Psoas muscle (tissue), 8 donors: Measurements from ENCODE around the gene SEC16B. TPM values are rescaled to one million over a fixed set of nuclear protein-coding genes. Genes with fewer than 3 reads are reported as not detected.
"Not testable (repeated sequence)": the region's sequence is repeated elsewhere in the genome, so short reads cannot be mapped to it uniquely, and the experiment has no call there.

Source experiments
- ATAC-seq, 4 donors: fragments of 200-7000 bp; cut with Tn5 transposase; one replicate each; pipeline ENCODE4 v1.9.1; 2020; ENCODE audit warnings: moderate library complexity in 3 of 4, mild to moderate bottlenecking in 2 of 4
- DNase-seq, 2 donors: peaks; one replicate each; pipeline ENCODE4 v3.0.0-alpha.2; 2020
- H3K27ac ChIP-seq: fragments of 200-600 bp; one replicate; pipeline ENCODE4 v1.8.0; 2022
- H3K27me3 ChIP-seq, 3 donors: fragments of 200-600 bp in 1 of 3; one replicate each; pipeline versions ENCODE4 v1.6.1 to v1.8.0; 2013 to 2022; ENCODE audit warnings: low read length in 2 of 3, mild to moderate bottlenecking in 2 of 3, moderate library complexity in 1 of 3; ENCODE audit not compliant: insufficient read depth in 3 of 3
- H3K36me3 ChIP-seq, 2 donors: fragments of 200-600 bp in 1 of 2; one replicate each; pipeline versions ENCODE4 v1.6.1 to v1.8.0; 2013 to 2022; ENCODE audit warnings: low read depth in 1 of 2, mild to moderate bottlenecking in 1 of 2, moderate library complexity in 1 of 2; ENCODE audit not compliant: insufficient read depth in 1 of 2
- H3K4me1 ChIP-seq: fragments of 200-600 bp; one replicate; pipeline ENCODE4 v1.8.0; 2022
- H3K4me3 ChIP-seq: fragments of 200-600 bp; one replicate; pipeline ENCODE4 v1.8.0; 2022; ENCODE audit warnings: mild to moderate bottlenecking
- H3K9me3 ChIP-seq: fragments of 200-600 bp; one replicate; pipeline ENCODE4 v1.8.0; 2022
- CTCF ChIP-seq: fragments of 200-600 bp; IDR thresholded peaks from one replicate; pipeline ENCODE4 v1.8.0; 2022; ENCODE audit warnings: antibody characterized with exemption
- WGBS, 3 donors: extraction: QIAGEN DNeasy Blood & Tissue Kit; methylation state at CpG; one replicate each; pipeline versions ENCODE4 v1.1.6 to v1.1.7; 2013; 5-methylcytosine and 5-hydroxymethylcytosine counted together
- intact Hi-C, 2 donors: fragments of 100-400 bp; cut with DNase I; formaldehyde crosslinking; loops; one replicate each; pipeline versions ENCODE4 v1.11.0 to v1.14.2; 2022
- polyA plus RNA-seq, 3 donors: library from polyadenylated mRNA; stranded (reverse); fragments of 200-250 nt; gene quantifications; one replicate each; pipeline ENCODE4 v1.2.3, GENCODE V29; 2013
- total RNA-seq, 4 donors: library from RNA; stranded (reverse); fragmentation: NEBNext Ultra II Directional in 2 of 4; extraction: Animal tissue kit (Norgen Biotek cat#: 25700) in 2 of 4; gene quantifications; one replicate each; pipeline versions ENCODE4 v1.2.1 to v1.2.4, GENCODE V29; 2021 to 2023
- donor health status: healthy with polysubstance abuse.
- donor health status: DM: no; HTN: no; CAD: no; lungs with moderate emphysema.
- donor health status: Bipolar disorder and iron deficiency.
- donor health status: healthy.
- donor health status: DM: yes; HTN: yes; CAD: no.
- donor health status: DM: no; HTN: no; CAD: no.
- donor health status: DM: no; HTN: no; CAD: no.
- donor health status: DM: yes; HTN: yes; CAD: no.

The SEC16B gene
- total and polyA plus RNA-seq, 7 donors: 0.42 to 2.3 (median 0.81) TPM

GRCh38 chr1:177995369-177995768 lies 25.5 kb upstream of the SEC16B start:
- WGBS, 3 donors: 81 to 86% (median 83%) methylated on average over 5 of the region's 5 CpGs
- Histone ChIP-seq H3K36me3 (no peaks in the 10 kb centered on the region), H3K4me1 (peaks cover 38% of the 10 kb centered on the region), H3K27me3 (no peaks in the 10 kb centered on the region), H3K27ac (peak overlapping the region; percentile 13), H3K4me3 (no peak overlapping the region), H3K9me3 (no peaks in the 10 kb centered on the region)
- ATAC-seq (no peak), DNase-seq (no peak)
- no peak for TF ChIP-seq CTCF
- intact Hi-C loops: no loop called here

GRCh38 chr1:177986281-177986680 lies 16.4 kb upstream of the SEC16B start:
- not testable (repeated sequence) for H3K27ac ChIP-seq, H3K4me3 ChIP-seq, H3K9me3 ChIP-seq, H3K36me3 ChIP-seq, H3K27me3 ChIP-seq, ATAC-seq, DNase-seq, H3K4me1 ChIP-seq
- WGBS, 3 donors: 85 to 87% (median 85%) methylated on average over 5 of the region's 5 CpGs
- intact Hi-C loops: loop anchor here in 1 of 2 donors (10.0 kb wide), 1 partner anchor 49 kb away; no protein-coding TSS in a partner anchor

- DNase-seq (no peak), ATAC-seq (no peak)
- H3K4me1 ChIP-seq: no peaks in the 10 kb centered on the region
- H3K27ac ChIP-seq: no peak overlapping the region
- intact Hi-C loops: loop anchor here in 1 of 2 donors (10.0 kb wide), 1 partner anchor 50 kb away; no protein-coding TSS in a partner anchor
- H3K9me3 ChIP-seq: peaks cover 1% of the 10 kb centered on the region
- no peaks in the 10 kb centered on the region for H3K36me3 ChIP-seq
- no peak overlapping the region for H3K4me3 ChIP-seq
- WGBS, 3 donors: 100% methylated on average over 1 of the region's 1 CpG
- no peaks in the 10 kb centered on the region for H3K27me3 ChIP-seq
- no peak for TF ChIP-seq CTCF
Measured at GRCh38 chr1:177984761-177985160, 14.9 kb upstream of the SEC16B start.

- H3K27ac ChIP-seq: peak overlapping the region; percentile 11
- no peaks in the 10 kb centered on the region for H3K4me1 ChIP-seq
- H3K9me3 ChIP-seq: no peaks in the 10 kb centered on the region
- WGBS, 3 donors: 20 to 39% (median 28%) methylated on average over 3 of the region's 3 CpGs
- DNase-seq (peak; percentile 44 to 68), ATAC-seq (peak; percentile 86 to 99 (median 96))
- intact Hi-C loops: loop anchor here in 1 of 2 donors (10.0 kb wide), 1 partner anchor 51 kb away; no protein-coding TSS in a partner anchor
- H3K36me3 ChIP-seq: no peaks in the 10 kb centered on the region
- no peak for TF ChIP-seq CTCF
- H3K27me3 ChIP-seq: no peaks in the 10 kb centered on the region
- peak overlapping the region; percentile 5 for H3K4me3 ChIP-seq
Measured at GRCh38 chr1:177984136-177984525, 14.3 kb upstream of the SEC16B start.

- Histone ChIP-seq H3K4me3 (peak overlapping the region; percentile 5), H3K9me3 (no peaks in the 10 kb centered on the region), H3K27me3 (no peaks in the 10 kb centered on the region), H3K36me3 (no peaks in the 10 kb centered on the region), H3K4me1 (no peaks in the 10 kb centered on the region), H3K27ac (no peak overlapping the region)
- 27 to 35% (median 30%) methylated on average over 3 of the region's 3 CpGs for WGBS, 3 donors
- DNase-seq: no peak
- intact Hi-C loops: loop anchor here in 1 of 2 donors (10.0 kb wide), 1 partner anchor 51 kb away; no protein-coding TSS in a partner anchor
- ATAC-seq: peak in 1 of 4 donors; percentile 37
- TF ChIP-seq CTCF: no peak
Measured at GRCh38 chr1:177983482-177984135, 13.8 kb upstream of the SEC16B start.
